NCI-H2227 treated with DMSO at 0.1 percent for 48 hours (cell line): Measurements from ENCODE around the gene TMEM201.

Experiments
- DNase-seq: peaks from one replicate; lab custom pipeline; 2025; lab: John Stamatoyannopoulos, UW

The TMEM201 gene

GRCh38 chr1:9600861-9601834 is 12.4 kb downstream of the TMEM201 start:
- no peak for DNase-seq

GRCh38 chr1:9601942-9602793 is 13.5 kb downstream of the TMEM201 start:
- no peak for DNase-seq

- no peak for DNase-seq
These were observed 14.1 kb downstream of the TMEM201 start for GRCh38 chr1:9602794-9603167.

- DNase-seq: no peak
These were observed 14.6 kb downstream of the TMEM201 start for GRCh38 chr1:9603307-9603706.

- DNase-seq: no peak
These were observed 15.3 kb downstream of the TMEM201 start for GRCh38 chr1:9603766-9604753.

- no peak for DNase-seq
These were observed 16.1 kb downstream of the TMEM201 start for GRCh38 chr1:9604836-9605235.

GRCh38 chr1:9605946-9606455 is 17.3 kb downstream of the TMEM201 start:
- DNase-seq: no peak

GRCh38 chr1:9606458-9606857 is 17.7 kb downstream of the TMEM201 start:
- no peak for DNase-seq

GRCh38 chr1:9606948-9607347 is 18.2 kb downstream of the TMEM201 start:
- no peak for DNase-seq

GRCh38 chr1:9607352-9607751 is 18.6 kb downstream of the TMEM201 start:
- no peak for DNase-seq

GRCh38 chr1:9609998-9610397 is 21.3 kb downstream of the TMEM201 start:
- DNase-seq: no peak

GRCh38 chr1:9610548-9610947 is 21.8 kb downstream of the TMEM201 start:
- no peak for DNase-seq

- no peak for DNase-seq
These were observed 23.0 kb downstream of the TMEM201 start for GRCh38 chr1:9611716-9612115.

- no peak for DNase-seq
These were observed 23.6 kb downstream of the TMEM201 start for GRCh38 chr1:9612162-9612845.

- DNase-seq: no peak
These were observed 24.3 kb downstream of the TMEM201 start for GRCh38 chr1:9612871-9613624.

- no peak for DNase-seq
These were observed 25.1 kb downstream of the TMEM201 start for GRCh38 chr1:9613625-9614299.

GRCh38 chr1:9615316-9616063 is 26.8 kb downstream of the TMEM201 start:
- DNase-seq: no peak

GRCh38 chr1:9618909-9619679 is 30.4 kb downstream of the TMEM201 start:
- no peak for DNase-seq
